ENCODE measurements around the gene PDE3A.

The PDE3A gene

DNA sequence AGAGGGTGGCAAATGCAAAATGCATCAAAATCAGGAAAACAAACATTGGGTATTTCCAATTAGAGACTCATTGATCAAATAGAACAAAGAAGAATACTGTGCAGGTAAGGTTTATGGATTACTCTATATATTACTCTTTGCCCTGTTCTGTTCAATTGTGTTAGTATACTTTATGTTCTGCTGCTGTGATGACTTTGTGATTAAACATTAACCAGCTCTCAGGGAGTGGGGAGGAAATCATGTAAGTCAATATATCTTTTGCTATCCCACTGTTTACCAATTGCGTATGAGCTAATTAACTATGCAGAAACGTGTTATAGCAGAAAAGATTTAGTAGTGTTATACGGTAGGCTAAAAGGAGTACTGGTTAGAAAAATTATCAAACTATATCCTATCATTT lies 129.4 kb downstream of the PDE3A start:
- no peaks in the 10 kb centered on the region for H3K27me3 ChIP-seq (ENCODE audit: insufficient read depth, low read length, poor library complexity, severe bottlenecking)
- H3K9me2 ChIP-seq (replicated peaks; ENCODE audit: low read depth, low read length): no peaks in the 10 kb centered on the region
- no peak for TF ChIP-seq EZH2phosphoT487 (IDR thresholded peaks at IDR 0.05; ENCODE audit: borderline replicate concordance)
- TF ChIP-seq, protein P1, sequence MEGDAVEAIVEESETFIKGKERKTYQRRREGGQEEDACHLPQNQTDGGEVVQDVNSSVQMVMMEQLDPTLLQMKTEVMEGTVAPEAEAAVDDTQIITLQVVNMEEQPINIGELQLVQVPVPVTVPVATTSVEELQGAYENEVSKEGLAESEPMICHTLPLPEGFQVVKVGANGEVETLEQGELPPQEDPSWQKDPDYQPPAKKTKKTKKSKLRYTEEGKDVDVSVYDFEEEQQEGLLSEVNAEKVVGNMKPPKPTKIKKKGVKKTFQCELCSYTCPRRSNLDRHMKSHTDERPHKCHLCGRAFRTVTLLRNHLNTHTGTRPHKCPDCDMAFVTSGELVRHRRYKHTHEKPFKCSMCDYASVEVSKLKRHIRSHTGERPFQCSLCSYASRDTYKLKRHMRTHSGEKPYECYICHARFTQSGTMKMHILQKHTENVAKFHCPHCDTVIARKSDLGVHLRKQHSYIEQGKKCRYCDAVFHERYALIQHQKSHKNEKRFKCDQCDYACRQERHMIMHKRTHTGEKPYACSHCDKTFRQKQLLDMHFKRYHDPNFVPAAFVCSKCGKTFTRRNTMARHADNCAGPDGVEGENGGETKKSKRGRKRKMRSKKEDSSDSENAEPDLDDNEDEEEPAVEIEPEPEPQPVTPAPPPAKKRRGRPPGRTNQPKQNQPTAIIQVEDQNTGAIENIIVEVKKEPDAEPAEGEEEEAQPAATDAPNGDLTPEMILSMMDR (conservative IDR thresholded peaks at IDR 0.05; ENCODE audit: low read length): no peak
- no peaks in the 10 kb centered on the region for H4K20me1 ChIP-seq (ENCODE audit: insufficient read depth, low read length, poor library complexity, severe bottlenecking)
- H3K4me1 ChIP-seq (ENCODE audit: insufficient read depth, low read length, poor library complexity, severe bottlenecking): no peaks in the 10 kb centered on the region
- no peaks in the 10 kb centered on the region for H3K36me3 ChIP-seq (ENCODE audit: insufficient read depth, low read length)
- H3K9me3 ChIP-seq (ENCODE audit: insufficient read depth, low read depth, low read length): no peaks in the 10 kb centered on the region
- no peak overlapping the region for H3K4me3 ChIP-seq (ENCODE audit: low read length, poor library complexity, severe bottlenecking)
- no peak overlapping the region for H3K4me2 ChIP-seq (ENCODE audit: low read depth, low read length, poor library complexity, severe bottlenecking)
- H3K79me2 ChIP-seq (ENCODE audit: insufficient read depth, low read length): no peaks in the 10 kb centered on the region
- no peaks in the 10 kb centered on the region for H3F3A ChIP-seq (ENCODE audit: low read depth)
- no peak overlapping the region for H2AFZ ChIP-seq (ENCODE audit: low read length)
- H3K9ac ChIP-seq (ENCODE audit: low read depth, low read length, poor library complexity, severe bottlenecking): no peak overlapping the region

- no peaks in the 10 kb centered on the region for H3K9me2 ChIP-seq (replicated peaks; ENCODE audit: low read depth, low read length)
- no peaks in the 10 kb centered on the region for H3F3A ChIP-seq (ENCODE audit: low read depth)
- no peak overlapping the region for H3K4me3 ChIP-seq (ENCODE audit: low read length, poor library complexity, severe bottlenecking)
- H3K27me3 ChIP-seq (ENCODE audit: insufficient read depth, low read length, poor library complexity, severe bottlenecking): no peaks in the 10 kb centered on the region
- H3K4me1 ChIP-seq (ENCODE audit: insufficient read depth, low read length, poor library complexity, severe bottlenecking): no peaks in the 10 kb centered on the region
- H3K9ac ChIP-seq (ENCODE audit: low read depth, low read length, poor library complexity, severe bottlenecking): no peak overlapping the region
- no peak overlapping the region for H2AFZ ChIP-seq (ENCODE audit: low read length)
- TF ChIP-seq, protein P1 (conservative IDR thresholded peaks at IDR 0.05; ENCODE audit: low read length): no peak
- no peak for TF ChIP-seq EZH2phosphoT487 (IDR thresholded peaks at IDR 0.05; ENCODE audit: borderline replicate concordance)
- no peaks in the 10 kb centered on the region for H3K79me2 ChIP-seq (ENCODE audit: insufficient read depth, low read length)
- H3K4me2 ChIP-seq (ENCODE audit: low read depth, low read length, poor library complexity, severe bottlenecking): no peak overlapping the region
- H3K36me3 ChIP-seq (ENCODE audit: insufficient read depth, low read length): no peaks in the 10 kb centered on the region
- no peaks in the 10 kb centered on the region for H4K20me1 ChIP-seq (ENCODE audit: insufficient read depth, low read length, poor library complexity, severe bottlenecking)
- no peaks in the 10 kb centered on the region for H3K9me3 ChIP-seq (ENCODE audit: insufficient read depth, low read depth, low read length)
Observed at GRCh38 chr12:20501958-20502357, 133.6 kb downstream of the PDE3A start.

DNA sequence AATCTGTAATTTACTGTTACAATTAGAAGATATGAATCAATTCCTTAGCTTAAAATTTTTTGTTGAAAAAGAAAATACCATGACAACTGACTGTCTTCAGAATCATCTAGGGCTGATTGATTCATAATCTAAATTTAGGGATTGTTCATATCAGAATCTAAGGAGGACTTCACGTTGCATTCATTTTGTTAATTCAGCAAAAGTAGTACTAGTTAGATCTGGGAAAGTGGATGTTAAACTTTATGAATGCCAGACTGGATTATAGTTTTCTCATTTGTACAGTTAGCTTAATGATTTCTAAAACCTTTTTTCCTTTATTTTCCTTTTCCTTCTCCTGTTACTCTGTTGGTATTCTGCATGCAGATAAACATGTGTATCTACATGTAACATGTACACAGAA lies 135.5 kb downstream of the PDE3A start:
- H3K79me2 ChIP-seq (ENCODE audit: insufficient read depth, low read length): no peaks in the 10 kb centered on the region
- no peak overlapping the region for H3K4me2 ChIP-seq (ENCODE audit: low read depth, low read length, poor library complexity, severe bottlenecking)
- TF ChIP-seq EZH2phosphoT487 (IDR thresholded peaks at IDR 0.05; ENCODE audit: borderline replicate concordance): no peak
- TF ChIP-seq, protein P1 (conservative IDR thresholded peaks at IDR 0.05; ENCODE audit: low read length): no peak
- no peaks in the 10 kb centered on the region for H3K9me3 ChIP-seq (ENCODE audit: insufficient read depth, low read depth, low read length)
- H3K27me3 ChIP-seq (ENCODE audit: insufficient read depth, low read length, poor library complexity, severe bottlenecking): no peaks in the 10 kb centered on the region
- no peaks in the 10 kb centered on the region for H3K4me1 ChIP-seq (ENCODE audit: insufficient read depth, low read length, poor library complexity, severe bottlenecking)
- H2AFZ ChIP-seq (ENCODE audit: low read length): no peak overlapping the region
- no peaks in the 10 kb centered on the region for H3F3A ChIP-seq (ENCODE audit: low read depth)
- no peak overlapping the region for H3K9ac ChIP-seq (ENCODE audit: low read depth, low read length, poor library complexity, severe bottlenecking)
- H4K20me1 ChIP-seq (ENCODE audit: insufficient read depth, low read length, poor library complexity, severe bottlenecking): no peaks in the 10 kb centered on the region
- no peaks in the 10 kb centered on the region for H3K9me2 ChIP-seq (replicated peaks; ENCODE audit: low read depth, low read length)
- H3K4me3 ChIP-seq (ENCODE audit: low read length, poor library complexity, severe bottlenecking): no peak overlapping the region
- no peaks in the 10 kb centered on the region for H3K36me3 ChIP-seq (ENCODE audit: insufficient read depth, low read length)

All from Loucy (cell line).